NCI-H1092 treated with DMSO at 0.1 percent for 48 hours (cell line): ENCODE data around the gene MRTO4.
"Not testable (repeated sequence)": the region's sequence is repeated elsewhere in the genome, so short reads cannot be mapped to it uniquely, and the experiment has no call there.

ENCODE experiments used
- DNase-seq: peaks from one replicate; lab custom pipeline; 2025; lab: John Stamatoyannopoulos, UW

MRTO4 gene

DNA sequence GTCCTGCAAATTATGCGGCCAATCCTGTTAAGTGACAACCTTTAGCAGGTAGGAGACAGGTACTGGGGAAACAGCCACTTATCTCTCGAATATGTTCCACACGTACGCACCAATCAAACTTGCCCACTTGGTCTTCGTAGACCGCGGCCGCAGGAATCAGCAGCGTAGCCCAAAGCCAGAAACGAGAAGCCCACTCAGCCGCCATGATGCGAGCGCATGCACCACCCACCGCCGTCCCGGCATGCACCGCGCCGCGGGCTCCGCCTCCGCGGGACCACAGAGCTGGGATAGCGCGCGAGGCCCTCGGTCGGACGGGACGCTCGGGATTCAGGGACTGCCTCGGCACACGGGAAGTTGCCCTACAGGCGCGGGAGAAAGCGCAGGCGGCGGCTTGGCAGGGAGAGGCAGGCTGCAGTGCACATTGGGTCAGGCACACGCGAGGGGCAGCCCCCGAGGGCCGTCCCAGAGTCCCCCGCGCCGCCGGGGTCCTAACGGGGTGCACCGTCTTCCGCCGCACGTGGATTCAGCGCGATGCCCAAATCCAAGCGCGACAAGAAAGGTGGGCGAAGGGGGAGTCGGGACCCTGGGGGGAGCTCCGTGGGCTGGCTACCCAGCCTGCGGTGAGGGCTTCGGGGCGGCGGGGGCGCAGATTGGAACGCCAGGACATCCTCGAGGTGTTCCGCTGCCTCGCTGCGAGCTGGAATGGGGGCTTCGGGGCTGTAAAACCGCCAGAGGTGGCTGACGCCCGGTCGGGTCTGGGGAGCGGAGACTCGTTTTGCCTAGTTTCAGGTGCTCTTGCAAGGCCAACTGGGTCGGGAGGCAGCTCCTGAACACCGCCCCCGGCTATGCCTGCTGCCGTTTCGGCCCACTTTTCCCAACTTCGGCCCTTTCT, at the start of gene MRTO4, which contains the start of gene EMC1:
TSS of gene MRTO4 (plus strand) at position 501 of the 892 bp plus-strand sequence. CDS start at position 532, 31 bp downstream.
TSS of gene EMC1 (minus strand) at position 220 of the 892 bp plus-strand sequence. CDS start at position 205, 15 bp downstream.
- DNase-seq = peak; percentile 87

DNA sequence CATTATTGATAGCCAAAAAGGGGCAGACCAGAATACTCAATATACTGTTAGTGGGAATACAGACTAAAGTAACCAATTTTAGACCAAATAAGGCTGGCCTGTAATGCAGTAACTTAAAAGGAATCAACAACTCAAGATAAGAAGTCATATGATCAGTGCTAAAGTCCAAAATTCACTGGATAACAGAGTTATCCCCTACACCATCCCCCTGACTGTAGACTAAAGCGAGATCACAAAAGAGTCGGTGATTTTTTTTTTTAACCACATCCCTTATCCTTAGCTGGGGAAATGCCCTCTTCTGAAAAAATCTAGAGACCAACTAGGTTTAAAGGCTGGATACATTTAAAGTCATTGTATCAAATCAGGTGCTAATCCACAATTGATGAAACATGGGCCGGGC, 49.2 kb upstream of the MRTO4 start:
- no peak for DNase-seq

DNA sequence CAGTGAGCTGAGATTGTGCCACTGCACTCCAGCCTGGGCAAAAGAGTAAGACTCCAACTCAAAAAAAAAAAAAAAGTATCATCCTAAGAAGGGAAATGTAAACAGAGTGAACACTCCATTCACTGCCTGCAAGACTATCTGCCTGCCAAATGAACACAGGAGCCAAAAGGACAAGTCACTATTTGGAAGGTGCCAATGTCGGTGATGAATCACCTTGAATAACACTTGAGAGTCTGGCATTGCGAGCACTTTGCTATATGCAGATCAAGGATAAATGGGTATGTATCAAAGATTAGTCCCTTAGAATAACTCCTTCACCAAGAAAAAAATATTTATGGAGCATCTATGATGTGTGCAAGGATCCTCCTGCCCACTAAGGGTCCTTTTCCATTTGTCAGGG, 48.2 kb upstream of the MRTO4 start:
- no peak for DNase-seq

- no peak for DNase-seq
These were observed 46.9 kb upstream of the MRTO4 start for GRCh38 chr1:19204446-19205266.

GRCh38 chr1:19205403-19205802, 46.2 kb upstream of the MRTO4 start:
- no peak for DNase-seq

- DNase-seq = no peak
These were observed 45.8 kb upstream of the MRTO4 start for GRCh38 chr1:19205845-19206244.

GRCh38 chr1:19206947-19207346, 44.7 kb upstream of the MRTO4 start:
- no peak for DNase-seq

DNA sequence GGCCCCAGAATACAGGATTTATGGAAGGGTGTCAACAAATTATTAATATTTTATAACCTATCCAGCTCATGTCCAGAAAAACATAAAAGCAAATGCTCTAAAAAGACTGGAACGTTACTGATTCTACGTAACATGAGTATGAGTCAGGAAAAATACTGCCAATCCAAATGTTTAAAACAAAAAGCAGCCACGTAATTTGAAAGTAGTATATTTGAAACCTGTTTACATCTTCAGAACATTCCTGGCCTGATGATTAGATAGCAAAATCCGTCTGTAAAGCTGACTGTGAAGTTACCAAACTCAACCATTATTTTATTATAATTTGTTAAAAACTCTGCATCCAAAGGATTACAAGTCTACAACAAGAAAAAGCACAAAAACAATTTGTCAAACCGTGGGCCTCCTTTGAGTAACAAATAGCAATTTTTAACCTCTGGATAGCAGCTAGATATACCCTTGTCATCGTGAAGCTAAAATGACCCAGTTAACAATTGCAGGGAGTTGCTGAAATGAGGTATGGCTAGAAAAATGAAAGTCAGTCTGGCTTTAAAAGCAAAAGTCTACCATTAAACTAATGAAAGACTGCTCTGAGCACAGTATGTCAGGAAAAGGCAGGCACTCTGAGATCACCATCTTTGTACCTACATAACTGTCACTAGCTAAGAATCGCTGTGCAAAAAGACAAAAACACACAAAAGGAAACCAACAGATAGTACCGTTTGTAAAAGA, 42.7 kb upstream of the MRTO4 start:
- DNase-seq = no peak

GRCh38 chr1:19209439-19209989, 42.1 kb upstream of the MRTO4 start:
- DNase-seq = no peak

DNA sequence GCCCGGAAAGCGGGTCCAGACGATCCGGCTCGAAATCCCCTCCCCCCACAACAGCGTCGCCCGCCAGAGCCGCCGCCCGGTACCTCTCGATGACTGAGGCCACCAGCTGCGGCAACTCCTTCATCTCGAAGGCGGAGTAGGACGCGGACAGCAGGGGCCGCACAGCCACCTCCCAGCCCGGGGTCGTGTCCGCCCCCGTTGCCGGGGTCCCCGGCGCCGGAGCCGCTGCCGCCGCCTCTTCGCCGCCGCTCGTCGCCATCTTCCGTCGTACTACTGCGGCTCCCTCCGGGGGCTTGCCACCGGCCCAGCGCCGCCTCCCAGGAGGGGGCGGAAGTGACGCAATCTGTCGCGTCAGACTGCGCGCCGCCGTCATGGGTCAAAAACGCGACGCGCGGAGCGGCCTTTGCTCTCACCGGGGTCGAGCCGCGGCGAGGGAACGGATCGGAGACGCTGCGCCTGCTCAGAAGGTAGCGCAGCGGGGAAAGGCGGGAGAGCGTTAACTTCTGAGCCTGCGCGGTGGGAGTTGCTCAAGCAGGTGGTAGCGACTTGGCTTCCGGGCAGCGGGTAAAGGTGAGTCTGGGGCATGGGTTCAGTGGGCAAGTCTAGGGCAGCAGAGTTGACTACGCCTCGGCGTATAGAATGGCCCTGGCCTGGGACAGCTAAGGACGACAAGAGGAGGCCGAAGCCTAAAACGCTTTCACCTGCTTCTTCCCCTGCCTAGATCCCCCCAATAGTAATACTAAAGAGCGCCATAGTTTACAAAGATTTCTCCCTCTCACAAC, 41.4 kb upstream of the MRTO4 start, which contains the start of gene UBR4:
TSS of gene UBR4 (minus strand) at position 277 of the 782 bp plus-strand sequence. CDS start at position 259, 18 bp downstream.
- DNase-seq = peak; percentile 98

DNA sequence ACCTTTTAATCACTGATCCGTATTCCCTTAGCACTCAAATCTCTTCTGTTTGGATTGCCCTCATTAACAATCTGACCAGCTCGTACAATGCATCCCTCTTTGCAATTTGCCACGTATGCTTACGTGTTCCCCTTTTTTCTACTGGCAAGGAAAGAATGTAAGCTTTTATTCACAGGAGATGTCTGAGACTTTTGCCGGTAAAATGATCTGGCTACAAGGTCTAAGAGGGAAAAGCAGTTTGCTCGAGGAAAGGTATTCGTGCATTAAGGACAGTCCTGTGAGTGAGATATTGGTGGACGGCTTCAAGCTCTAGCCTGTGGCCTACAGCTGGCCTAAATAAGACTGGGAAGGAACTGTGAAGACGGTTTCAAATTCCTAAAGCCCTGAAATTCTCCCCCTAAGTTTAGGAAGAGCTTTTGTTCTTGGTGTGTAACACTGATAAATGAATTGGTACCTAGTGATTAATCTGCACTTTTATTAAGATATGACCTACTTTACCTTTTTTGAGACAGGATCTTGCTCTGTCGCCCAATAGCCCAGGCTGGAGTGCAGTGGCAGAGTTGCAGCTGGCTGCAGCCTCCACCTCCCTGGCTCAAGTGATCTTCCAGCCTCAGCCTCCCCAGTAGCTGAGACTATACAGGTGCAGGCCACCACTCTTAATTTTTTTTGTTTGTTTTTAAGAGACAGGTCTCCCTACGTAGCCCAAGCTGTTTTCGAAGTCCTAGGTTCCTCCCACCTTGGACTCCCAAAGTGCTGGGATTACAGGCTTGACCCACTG, 40.6 kb upstream of the MRTO4 start:
- peak; percentile 75 for DNase-seq

DNA sequence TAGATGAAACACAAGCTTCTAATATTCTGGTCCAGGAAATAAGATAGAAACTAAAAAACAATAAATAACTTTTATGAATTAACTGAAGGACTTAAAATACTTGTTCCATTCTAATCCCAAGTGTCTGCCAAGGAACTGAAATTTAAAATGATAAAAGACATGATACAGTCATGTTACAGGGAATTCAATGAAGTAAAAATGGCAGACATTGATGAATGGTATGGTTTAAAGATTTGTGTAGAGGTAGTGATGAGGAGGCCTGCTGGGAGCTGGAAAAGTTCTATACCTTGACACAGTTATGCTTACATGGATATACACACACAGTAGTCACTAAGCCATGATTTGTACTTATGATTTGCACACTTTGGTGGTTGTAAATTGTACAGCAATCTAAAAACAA, 39.4 kb upstream of the MRTO4 start:
- DNase-seq = no peak

DNA sequence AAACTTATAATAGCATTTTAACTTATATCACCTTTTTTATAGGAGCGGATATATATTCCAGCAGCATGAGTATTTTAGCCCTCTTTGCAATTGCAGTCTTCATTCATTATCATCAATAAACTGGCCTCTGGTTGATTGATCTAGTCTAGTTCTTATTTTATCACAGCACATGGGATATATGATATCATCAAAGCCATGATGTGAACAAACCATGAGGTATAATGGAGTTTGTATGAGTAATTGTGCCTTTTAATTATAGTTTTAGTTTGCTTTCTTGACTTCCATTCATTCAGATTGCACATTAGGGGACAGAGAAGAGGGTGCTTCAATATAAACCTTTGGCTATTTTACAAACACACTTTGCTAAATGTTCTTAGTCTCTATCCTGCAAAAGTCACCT, 38.0 kb upstream of the MRTO4 start:
- no peak for DNase-seq

- DNase-seq = not testable (repeated sequence)
These were observed 35.0 kb upstream of the MRTO4 start for GRCh38 chr1:19216585-19216984.

DNA sequence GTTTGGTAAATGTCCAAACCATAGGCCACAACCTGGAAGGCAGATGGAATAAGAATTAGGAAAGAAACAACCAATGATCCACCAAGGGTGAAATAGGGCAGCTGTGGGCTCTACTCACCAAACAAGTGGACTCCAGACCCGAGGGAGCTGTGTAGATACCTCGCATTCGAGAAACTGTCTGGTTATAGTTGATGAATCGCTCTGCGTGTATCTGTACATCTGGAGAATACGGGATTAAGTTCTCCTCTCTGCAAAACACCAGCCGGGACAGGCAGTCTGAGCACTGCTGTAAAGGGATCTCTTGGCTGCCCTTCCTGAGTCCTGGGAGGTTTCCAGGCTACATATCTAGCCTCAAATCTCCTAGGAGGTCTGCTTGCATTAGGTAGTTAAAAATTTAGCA, 32.2 kb upstream of the MRTO4 start:
- DNase-seq = no peak

- no peak for DNase-seq
These were observed 31.3 kb upstream of the MRTO4 start for GRCh38 chr1:19220080-19220846.

GRCh38 chr1:19220991-19221390, 30.6 kb upstream of the MRTO4 start:
- DNase-seq = no peak

DNA sequence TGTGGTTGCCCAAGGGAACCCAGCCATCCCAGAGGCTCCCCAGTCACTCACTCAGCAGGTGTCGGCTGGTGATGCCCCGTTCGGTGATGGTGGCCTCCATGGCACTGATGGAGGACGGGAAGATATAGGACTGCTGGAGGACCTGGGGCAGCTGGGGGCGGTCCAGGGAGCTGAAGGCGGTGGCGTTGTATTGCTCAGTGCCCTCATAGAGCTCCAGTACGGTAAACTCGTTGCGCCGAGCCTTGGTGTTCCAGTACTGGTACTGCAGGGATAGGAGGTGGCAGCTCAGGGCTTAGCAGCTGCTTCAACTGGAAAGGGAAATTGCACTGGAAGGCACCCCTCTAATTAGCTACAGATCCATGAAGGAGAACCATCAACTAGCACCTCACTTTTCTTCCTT, 29.0 kb upstream of the MRTO4 start:
- DNase-seq = no peak
